GM18508 (cell line): ENCODE measurements around the gene ACRV1.
"Not testable (repeated sequence)": the region's sequence is repeated elsewhere in the genome, so short reads cannot be mapped to it uniquely, and the experiment has no call there.

ENCODE experiments used
- ATAC-seq: cut with Tn5 transposase; IDR thresholded peaks from one replicate; pipeline ENCODE4 v1.9.1; 2021; ENCODE audit warnings: moderate number of reproducible peaks; ENCODE audit not compliant: insufficient read depth, unreplicated experiment

The ACRV1 gene

GRCh38 chr11:125680747-125681146 is at the start of gene ACRV1:
Gene ACRV1, minus strand, starts transcription at chr11:125680847. Its CDS starts 67 bp downstream, at chr11:125680780.
- ATAC-seq, result no peak

DNA sequence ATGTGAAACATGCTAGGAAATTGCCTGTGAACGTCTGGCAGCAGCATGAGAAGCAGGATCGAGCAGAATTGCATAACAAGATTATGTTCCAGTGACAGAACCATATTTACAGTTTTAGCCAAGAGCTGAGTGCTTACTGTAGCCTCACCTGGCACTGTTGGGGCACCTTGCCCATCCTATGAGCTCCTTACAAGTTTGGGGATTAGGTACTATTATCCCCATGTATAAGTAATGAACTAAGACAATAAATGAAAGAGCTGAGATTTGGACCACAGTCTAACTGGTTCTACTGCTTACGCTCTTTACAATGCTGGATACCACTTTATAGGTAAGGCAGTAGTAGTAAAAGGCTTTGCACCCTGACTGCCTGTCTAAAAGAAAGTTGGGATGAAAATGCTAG is 48.3 kb upstream of the ACRV1 start:
- ATAC-seq, result no peak

DNA sequence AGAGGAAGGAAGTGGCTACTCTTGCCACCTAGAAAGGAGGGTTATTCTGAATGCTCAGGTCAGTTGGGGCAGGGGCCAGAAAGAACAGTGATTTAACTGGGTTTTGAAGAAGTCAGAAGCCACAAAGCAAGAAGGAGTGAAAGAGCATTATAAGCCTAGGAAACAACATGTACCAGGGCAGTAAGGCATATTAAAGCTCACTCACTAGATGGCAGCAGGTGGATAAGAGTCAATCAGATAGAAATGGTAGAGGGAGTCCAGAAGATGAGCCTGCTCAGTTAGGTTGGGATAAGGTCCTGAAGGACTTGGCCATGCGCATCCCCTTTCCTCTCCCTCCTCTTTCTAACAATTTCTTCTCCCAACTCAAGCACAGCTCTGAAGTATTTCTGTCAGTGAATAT is 43.5 kb upstream of the ACRV1 start:
- ATAC-seq, result no peak

- ATAC-seq, result no peak
Measured at GRCh38 chr11:125720781-125721180, 40.1 kb upstream of the ACRV1 start.

DNA sequence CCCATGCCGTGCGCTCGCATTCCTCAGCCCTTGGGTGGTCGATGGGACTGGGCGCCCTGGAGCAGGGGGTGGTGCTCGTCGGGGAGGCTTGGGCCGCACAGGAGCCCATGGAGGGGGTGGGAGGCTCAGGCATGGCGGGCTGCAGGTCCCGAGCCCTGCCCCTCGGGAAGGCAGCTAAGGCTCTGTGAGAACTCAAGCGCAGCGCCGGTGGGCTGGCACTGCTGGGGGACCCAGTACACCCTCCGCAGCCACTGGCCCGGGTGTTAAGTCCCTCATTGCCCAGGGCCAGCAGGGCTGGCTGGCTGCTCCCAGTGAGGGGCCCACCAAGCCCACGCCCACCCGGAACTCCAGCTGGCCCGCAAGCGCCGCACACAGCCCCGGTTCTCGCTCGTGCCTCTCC is 24.0 kb upstream of the ACRV1 start:
- not testable (repeated sequence) for ATAC-seq

GRCh38 chr11:125701858-125702621 is 21.4 kb upstream of the ACRV1 start:
- no peak for ATAC-seq

GRCh38 chr11:125701018-125701610 is 20.5 kb upstream of the ACRV1 start:
- no peak for ATAC-seq

DNA sequence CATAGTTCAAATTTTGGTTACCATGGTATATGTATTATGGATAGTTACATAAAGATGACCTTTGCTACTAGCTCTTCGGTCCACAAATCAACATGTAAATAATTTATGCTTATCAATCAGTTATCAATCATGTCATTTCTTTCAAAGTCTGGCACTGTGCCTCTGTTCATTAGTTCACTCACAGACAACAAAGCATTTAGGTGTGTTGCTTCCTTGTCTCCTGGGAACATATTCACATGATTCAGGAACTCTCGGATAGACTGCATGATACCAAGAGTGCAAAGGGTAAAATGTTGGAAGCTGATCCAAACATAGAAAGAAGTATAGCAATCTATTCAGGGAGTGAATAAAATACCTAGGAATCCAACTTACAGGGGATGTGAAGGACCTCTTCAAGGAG is 14.3 kb upstream of the ACRV1 start:
- ATAC-seq, result no peak

DNA sequence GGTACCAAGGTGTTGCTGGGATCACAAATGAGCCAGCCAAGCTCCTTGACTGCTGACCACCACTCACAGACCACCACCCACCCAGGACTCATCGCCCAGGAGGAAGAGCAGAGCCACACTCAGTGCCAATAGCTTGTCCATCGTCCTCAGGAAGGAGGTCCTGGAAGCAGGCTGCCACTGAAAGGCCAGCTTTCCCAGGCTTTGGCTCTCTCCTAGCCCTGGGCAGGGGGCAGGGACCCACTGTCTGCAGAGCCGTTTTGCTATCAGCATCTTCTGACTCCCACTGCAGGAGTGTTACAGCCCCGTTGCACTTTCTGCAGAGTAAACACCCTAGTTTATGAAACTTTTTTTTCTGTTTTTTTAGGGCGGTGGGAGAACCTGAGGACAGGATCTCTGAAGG is 12.2 kb upstream of the ACRV1 start:
- no peak for ATAC-seq

- no peak for ATAC-seq
Measured at GRCh38 chr11:125690006-125690405, 9.4 kb upstream of the ACRV1 start.

- ATAC-seq, result no peak
Measured at GRCh38 chr11:125689274-125689859, 8.7 kb upstream of the ACRV1 start.

DNA sequence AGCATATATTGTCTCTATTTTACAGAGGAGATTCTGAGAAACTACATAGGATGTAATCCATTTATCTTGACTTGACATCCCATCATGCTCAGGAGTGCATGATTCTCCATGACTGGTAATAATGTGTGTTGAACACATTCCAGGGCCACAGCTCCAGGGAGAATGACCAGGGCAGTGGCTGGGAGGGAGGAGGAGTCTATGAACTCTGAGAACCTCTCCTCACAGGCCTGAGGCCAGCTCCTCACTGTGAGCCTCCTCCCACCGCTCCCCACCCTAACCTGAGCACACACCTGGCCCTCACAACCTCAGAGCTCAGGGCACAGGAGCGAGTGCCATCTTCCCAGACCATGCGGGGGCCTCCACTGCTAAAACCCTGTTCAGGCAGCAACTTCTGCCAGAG is 8.0 kb upstream of the ACRV1 start:
- ATAC-seq, result no peak

DNA sequence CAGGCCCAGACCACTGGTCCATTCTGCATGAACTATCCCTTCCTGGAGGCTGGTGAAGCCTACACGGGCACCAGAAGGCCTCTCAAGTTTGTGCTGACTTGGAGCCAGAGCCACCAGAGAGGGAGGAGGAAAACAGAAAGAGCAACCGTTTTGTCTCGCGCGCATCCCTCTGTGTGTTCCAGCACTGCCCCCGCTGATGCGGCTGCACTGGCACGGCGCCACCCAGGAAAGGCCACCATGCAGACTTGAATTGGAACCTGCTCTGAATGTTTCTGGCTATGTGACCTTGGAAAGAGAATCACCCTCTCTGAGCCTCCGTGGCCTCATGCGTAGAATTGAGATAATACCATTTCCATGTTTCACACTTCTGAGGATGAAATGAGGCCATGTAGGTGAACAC is 7.4 kb upstream of the ACRV1 start:
- ATAC-seq, result no peak

DNA sequence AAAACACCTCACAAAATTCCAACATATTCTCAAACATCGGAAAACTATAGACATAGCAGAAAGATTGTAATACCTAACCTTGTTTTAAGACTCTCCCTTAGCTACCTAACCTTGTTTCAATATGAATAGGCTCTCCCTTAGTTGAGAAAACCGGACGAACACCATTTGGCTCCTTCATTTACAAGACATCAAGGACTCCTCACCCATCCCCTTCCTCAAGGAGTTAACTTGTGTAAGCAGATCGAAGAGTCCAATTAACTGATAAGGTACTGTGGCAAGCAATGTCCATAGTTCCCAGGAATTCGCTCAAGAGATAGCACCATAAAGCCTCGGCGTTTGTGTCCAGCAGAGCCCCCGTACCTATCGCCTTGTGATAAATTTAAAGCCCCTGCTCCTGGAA is 4.6 kb upstream of the ACRV1 start:
- ATAC-seq, result no peak

DNA sequence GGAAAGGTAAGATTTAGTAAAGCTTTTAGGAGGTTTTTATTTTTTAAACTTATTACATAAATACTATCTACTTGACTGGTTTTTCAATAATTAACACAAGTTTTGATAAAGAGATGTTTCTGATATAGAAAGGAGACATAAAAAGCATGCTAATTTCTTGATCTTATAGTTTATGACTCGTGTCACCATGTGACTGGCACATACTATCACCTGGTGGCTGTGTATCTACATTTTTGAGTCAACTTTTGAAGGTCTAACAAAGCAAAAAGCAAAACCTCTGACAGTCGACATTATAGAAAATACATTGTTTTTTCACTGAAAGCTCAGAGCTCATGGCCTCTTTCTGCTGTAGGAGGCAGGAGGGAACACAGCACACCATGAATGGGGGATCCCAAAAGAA is 810 bp downstream of the ACRV1 start:
- ATAC-seq, result no peak

GRCh38 chr11:125679397-125679796 is 1.2 kb downstream of the ACRV1 start:
- ATAC-seq, result no peak

DNA sequence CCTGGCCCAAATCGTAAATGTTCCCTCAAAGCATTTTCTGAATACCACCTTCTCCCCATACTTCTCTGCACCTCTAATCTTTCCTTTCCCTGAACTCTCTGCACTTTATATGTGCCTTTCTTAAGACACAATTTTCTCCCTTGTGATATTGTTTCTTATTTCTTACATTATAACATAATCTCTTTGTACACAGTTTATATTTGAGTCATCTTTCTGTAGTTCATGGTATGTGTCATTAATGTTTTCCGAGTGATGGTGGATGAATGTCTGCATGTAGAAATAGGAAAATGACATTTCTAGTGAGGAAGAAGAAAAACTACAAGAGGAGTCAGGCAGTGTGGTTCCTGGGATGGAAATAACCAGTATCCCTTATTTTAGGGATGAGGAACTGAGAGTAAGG is 5.5 kb downstream of the ACRV1 start:
- no peak for ATAC-seq

DNA sequence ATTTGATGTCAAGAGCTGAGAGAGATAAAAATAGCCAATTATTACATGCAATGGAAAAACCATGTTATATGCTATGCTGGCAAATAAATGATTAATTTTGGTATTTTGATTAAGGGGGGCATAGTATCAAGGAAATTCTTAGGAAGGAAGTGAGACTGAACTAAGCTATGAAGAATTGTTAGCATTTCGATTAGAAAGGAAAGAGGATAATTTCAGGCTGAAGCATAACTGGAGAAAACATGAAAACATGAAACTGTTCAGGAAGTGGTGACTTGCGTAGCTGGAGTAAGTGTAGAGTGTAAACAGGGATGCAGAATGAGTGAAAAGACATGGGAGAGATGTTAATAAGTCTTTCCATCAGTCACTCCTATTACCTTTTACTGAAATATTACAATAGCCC is 6.4 kb downstream of the ACRV1 start:
- no peak for ATAC-seq

- no peak for ATAC-seq
Measured at GRCh38 chr11:125671561-125671960, 9.1 kb downstream of the ACRV1 start.

DNA sequence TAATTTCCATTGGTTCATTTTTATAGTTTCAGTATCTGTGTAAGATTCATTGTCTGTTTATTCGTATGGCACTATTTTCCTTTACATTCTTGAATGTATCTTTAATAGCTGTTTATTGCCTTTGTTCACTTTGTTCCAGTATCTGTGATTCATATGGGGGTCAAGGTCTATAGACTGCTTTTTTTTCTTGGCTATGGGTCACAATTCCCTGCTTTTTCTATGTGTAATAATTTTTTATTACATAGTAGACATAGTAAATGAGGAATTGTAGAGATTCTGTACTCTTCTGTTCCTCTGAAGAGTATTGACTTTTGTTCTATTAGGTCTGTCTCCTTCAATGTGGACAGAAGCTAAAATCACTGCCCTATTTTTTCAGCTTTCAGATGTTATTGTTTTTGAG is 10.5 kb downstream of the ACRV1 start:
- ATAC-seq, result no peak

DNA sequence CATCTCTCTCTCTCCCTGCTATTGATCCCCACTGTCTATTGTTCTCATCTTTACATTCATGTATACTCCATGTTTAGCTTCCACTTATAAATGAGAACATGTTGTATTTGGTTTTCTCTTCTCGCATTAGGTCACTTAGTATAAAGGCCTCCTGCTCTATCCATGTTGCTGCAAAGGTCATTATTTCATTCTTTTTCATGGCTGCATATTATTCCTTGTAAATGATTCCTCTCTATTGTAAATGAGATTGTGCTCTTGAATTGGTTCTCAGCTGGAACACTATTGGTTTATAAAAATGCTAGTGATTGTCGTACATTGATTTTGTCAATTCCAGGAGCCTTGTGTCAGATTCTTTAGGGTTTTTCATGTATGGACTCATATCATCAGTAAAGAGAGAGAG is 13.5 kb downstream of the ACRV1 start:
- ATAC-seq, result no peak

- ATAC-seq, result no peak
Measured at GRCh38 chr11:125663910-125664309, 16.7 kb downstream of the ACRV1 start.
